Activated naive CD8-positive, alpha-beta T cell treated with anti-CD3 and anti-CD28 coated beads for 36 hours (primary cell): Measurements from ENCODE around the gene GRAP. TPM values are rescaled to one million over a fixed set of nuclear protein-coding genes. Genes with fewer than 3 reads are reported as not detected.
"Not testable (repeated sequence)": the region's sequence is repeated elsewhere in the genome, so short reads cannot be mapped to it uniquely, and the experiment has no call there.

Source experiments
- DNase-seq: peaks from one replicate; pipeline ENCODE4 v3.0.0; 2021
- H3K27ac Mint-ChIP-seq: one replicate; pipeline ENCODE4 v1.8.0; 2022; ENCODE audit warnings: mild to moderate bottlenecking, moderate library complexity, mixed read lengths
- H3K27me3 Mint-ChIP-seq: one replicate; pipeline ENCODE4 v1.8.0; 2022; ENCODE audit warnings: mild to moderate bottlenecking, mixed read lengths
- H3K36me3 Mint-ChIP-seq: one replicate; pipeline ENCODE4 v1.8.0; 2021; ENCODE audit warnings: mild to moderate bottlenecking, mixed read lengths
- H3K4me1 Mint-ChIP-seq: one replicate; pipeline ENCODE4 v1.8.0; 2021; ENCODE audit warnings: mixed read lengths
- H3K4me3 Mint-ChIP-seq: one replicate; pipeline ENCODE4 v1.8.0; 2022; ENCODE audit warnings: mild to moderate bottlenecking, moderate library complexity, mixed read lengths
- H3K9me3 Mint-ChIP-seq: one replicate; pipeline ENCODE4 v1.8.0; 2022; ENCODE audit warnings: mixed read lengths
- total RNA-seq, 2 experiments: library from RNA; stranded (reverse); gene quantifications; one replicate each; pipeline ENCODE4 v1.2.3, GENCODE V29; 2021

Gene GRAP
- total RNA-seq, 2 experiments from 2014 or later: 14.5 to 14.8 TPM

- H3K9me3 Mint-ChIP-seq, H3K36me3 Mint-ChIP-seq, H3K4me1 Mint-ChIP-seq, H3K4me3 Mint-ChIP-seq, H3K27ac Mint-ChIP-seq, H3K27me3 Mint-ChIP-seq, DNase-seq: not testable (repeated sequence)
Observed at GRCh38 chr17:19055447-19055846, 8.7 kb upstream of the GRAP start.

GRCh38 chr17:19048826-19049225 lies 2.1 kb upstream of the GRAP start:
- not testable (repeated sequence) for H3K4me1 Mint-ChIP-seq, H3K27me3 Mint-ChIP-seq, DNase-seq, H3K27ac Mint-ChIP-seq, H3K36me3 Mint-ChIP-seq, H3K4me3 Mint-ChIP-seq, H3K9me3 Mint-ChIP-seq

GRCh38 chr17:19047510-19047909 lies 753 bp upstream of the GRAP start:
- H3K4me1 Mint-ChIP-seq, H3K9me3 Mint-ChIP-seq, H3K27ac Mint-ChIP-seq, H3K27me3 Mint-ChIP-seq, DNase-seq, H3K36me3 Mint-ChIP-seq, H3K4me3 Mint-ChIP-seq: not testable (repeated sequence)

- not testable (repeated sequence) for H3K27me3 Mint-ChIP-seq, H3K36me3 Mint-ChIP-seq, H3K4me1 Mint-ChIP-seq
Observed at GRCh38 chr17:19044643-19045042, 2.1 kb downstream of the GRAP start.

GRCh38 chr17:19043032-19043431 lies 3.7 kb downstream of the GRAP start:
- H3K36me3 Mint-ChIP-seq: not testable (repeated sequence)

More at GRCh38 chr17:19044643-19045042, 2.1 kb downstream of the GRAP start:
- H3K4me3 Mint-ChIP-seq, H3K27ac Mint-ChIP-seq, DNase-seq, H3K9me3 Mint-ChIP-seq: not testable (repeated sequence)

GRCh38 chr17:19042369-19042768 lies 4.4 kb downstream of the GRAP start:
- H3K36me3 Mint-ChIP-seq, H3K27ac Mint-ChIP-seq, DNase-seq, H3K27me3 Mint-ChIP-seq, H3K9me3 Mint-ChIP-seq, H3K4me3 Mint-ChIP-seq, H3K4me1 Mint-ChIP-seq: not testable (repeated sequence)

More at GRCh38 chr17:19043032-19043431, 3.7 kb downstream of the GRAP start:
- H3K27me3 Mint-ChIP-seq, H3K4me1 Mint-ChIP-seq, H3K9me3 Mint-ChIP-seq, DNase-seq, H3K4me3 Mint-ChIP-seq, H3K27ac Mint-ChIP-seq: not testable (repeated sequence)

- not testable (repeated sequence) for H3K4me3 Mint-ChIP-seq, DNase-seq, H3K27ac Mint-ChIP-seq, H3K4me1 Mint-ChIP-seq, H3K27me3 Mint-ChIP-seq, H3K9me3 Mint-ChIP-seq, H3K36me3 Mint-ChIP-seq
Observed at GRCh38 chr17:19041871-19042270, 4.9 kb downstream of the GRAP start.

- H3K27me3 Mint-ChIP-seq, DNase-seq, H3K4me1 Mint-ChIP-seq, H3K9me3 Mint-ChIP-seq, H3K4me3 Mint-ChIP-seq, H3K36me3 Mint-ChIP-seq, H3K27ac Mint-ChIP-seq: not testable (repeated sequence)
Observed at GRCh38 chr17:19040350-19040749, 6.4 kb downstream of the GRAP start.

GRCh38 chr17:19038730-19039129 lies 8.0 kb downstream of the GRAP start:
- H3K4me1 Mint-ChIP-seq, H3K36me3 Mint-ChIP-seq, H3K27ac Mint-ChIP-seq, H3K9me3 Mint-ChIP-seq, H3K4me3 Mint-ChIP-seq, H3K27me3 Mint-ChIP-seq, DNase-seq: not testable (repeated sequence)

- not testable (repeated sequence) for DNase-seq, H3K36me3 Mint-ChIP-seq, H3K4me3 Mint-ChIP-seq, H3K9me3 Mint-ChIP-seq, H3K27ac Mint-ChIP-seq, H3K27me3 Mint-ChIP-seq, H3K4me1 Mint-ChIP-seq
Observed at GRCh38 chr17:19038007-19038406, 8.8 kb downstream of the GRAP start.

GRCh38 chr17:19037547-19037946 lies 9.2 kb downstream of the GRAP start:
- H3K9me3 Mint-ChIP-seq, H3K4me3 Mint-ChIP-seq, H3K27ac Mint-ChIP-seq, H3K4me1 Mint-ChIP-seq, H3K27me3 Mint-ChIP-seq, H3K36me3 Mint-ChIP-seq, DNase-seq: not testable (repeated sequence)

- H3K27me3 Mint-ChIP-seq, H3K4me3 Mint-ChIP-seq: not testable (repeated sequence)
Observed at GRCh38 chr17:19036186-19036585, 10.6 kb downstream of the GRAP start.

GRCh38 chr17:19032377-19032988 lies 14.3 kb downstream of the GRAP start:
- not testable (repeated sequence) for H3K36me3 Mint-ChIP-seq, H3K27me3 Mint-ChIP-seq, H3K4me3 Mint-ChIP-seq, H3K27ac Mint-ChIP-seq, H3K9me3 Mint-ChIP-seq, DNase-seq, H3K4me1 Mint-ChIP-seq

More at GRCh38 chr17:19036186-19036585, 10.6 kb downstream of the GRAP start:
- H3K27ac Mint-ChIP-seq, H3K36me3 Mint-ChIP-seq, H3K9me3 Mint-ChIP-seq, H3K4me1 Mint-ChIP-seq, DNase-seq: not testable (repeated sequence)

- not testable (repeated sequence) for H3K27ac Mint-ChIP-seq, H3K36me3 Mint-ChIP-seq, H3K4me3 Mint-ChIP-seq, H3K4me1 Mint-ChIP-seq, H3K27me3 Mint-ChIP-seq, H3K9me3 Mint-ChIP-seq
- peak; percentile 43 for DNase-seq
Observed at GRCh38 chr17:19031729-19032128, 15.0 kb downstream of the GRAP start.

GRCh38 chr17:19030771-19031449 lies 15.8 kb downstream of the GRAP start:
- not testable (repeated sequence) for H3K27ac Mint-ChIP-seq, H3K4me1 Mint-ChIP-seq, H3K4me3 Mint-ChIP-seq, DNase-seq, H3K9me3 Mint-ChIP-seq, H3K36me3 Mint-ChIP-seq, H3K27me3 Mint-ChIP-seq

- H3K36me3 Mint-ChIP-seq, H3K9me3 Mint-ChIP-seq, H3K4me1 Mint-ChIP-seq, H3K27me3 Mint-ChIP-seq, H3K27ac Mint-ChIP-seq, DNase-seq, H3K4me3 Mint-ChIP-seq: not testable (repeated sequence)
Observed at GRCh38 chr17:19029740-19030139, 17.0 kb downstream of the GRAP start.
